Renal cortex interstitium (tissue), 11 donors: ENCODE measurements around the gene FNDC8. TPM values are rescaled to one million over a fixed set of nuclear protein-coding genes. Genes with fewer than 3 reads are reported as not detected.
"Not testable (repeated sequence)": the region's sequence is repeated elsewhere in the genome, so short reads cannot be mapped to it uniquely, and the experiment has no call there.

Source experiments
- DNase-seq, 11 donors: peaks; one replicate each; pipeline ENCODE4 v3.0.0-alpha.2; 2013; ENCODE audit warnings: low read depth in 9 of 11, low spot score in 4 of 11; ENCODE audit errors: extremely low read depth in 1 of 11
- polyA plus RNA-seq, 3 donors: library from polyadenylated mRNA; unstranded; fragments of 120-200 nt; gene quantifications; one replicate each; pipeline ENCODE4 v1.2.1, GENCODE V29; 2013; ENCODE audit not compliant: insufficient read length in 3 of 3

The FNDC8 gene
- polyA plus RNA-seq, 3 donors = 0.27 to 0.28 TPM; not detected in 1

DNA sequence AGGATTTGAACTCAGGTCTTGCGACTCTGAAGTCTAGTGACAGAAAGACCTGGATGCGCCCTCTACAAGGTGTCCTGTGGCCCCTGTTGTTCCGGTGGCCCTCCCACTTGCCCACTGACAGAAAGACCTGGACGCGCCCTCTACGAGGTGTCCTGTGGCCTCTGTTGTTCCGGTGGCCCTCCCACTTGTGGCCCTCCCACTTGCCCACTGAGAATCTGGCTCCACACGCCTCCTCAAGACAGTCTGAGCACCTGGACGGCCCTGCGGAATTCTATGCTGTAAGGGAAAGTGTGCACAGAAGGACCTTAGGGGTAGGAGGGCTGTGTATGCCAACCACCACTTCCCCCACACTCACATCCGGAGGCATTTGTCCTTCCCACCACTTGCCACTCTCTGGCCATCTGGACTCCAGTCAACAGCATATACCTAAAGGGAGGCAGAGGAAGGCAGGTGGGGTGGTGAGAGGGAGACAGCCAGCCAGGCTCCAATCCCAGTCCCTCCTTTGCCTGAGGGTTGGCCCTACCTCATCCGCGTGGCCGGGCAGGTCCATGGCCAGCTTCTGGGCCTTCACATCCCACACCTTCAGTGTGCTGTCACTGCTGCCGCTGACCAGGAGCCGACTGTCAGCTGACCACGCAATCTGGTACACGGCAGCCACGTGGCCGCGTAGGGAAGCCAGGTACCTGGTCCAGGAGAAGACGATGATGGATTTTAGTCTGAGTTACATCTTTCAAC lies 11.6 kb downstream of the FNDC8 start:
- DNase-seq = no peak

DNA sequence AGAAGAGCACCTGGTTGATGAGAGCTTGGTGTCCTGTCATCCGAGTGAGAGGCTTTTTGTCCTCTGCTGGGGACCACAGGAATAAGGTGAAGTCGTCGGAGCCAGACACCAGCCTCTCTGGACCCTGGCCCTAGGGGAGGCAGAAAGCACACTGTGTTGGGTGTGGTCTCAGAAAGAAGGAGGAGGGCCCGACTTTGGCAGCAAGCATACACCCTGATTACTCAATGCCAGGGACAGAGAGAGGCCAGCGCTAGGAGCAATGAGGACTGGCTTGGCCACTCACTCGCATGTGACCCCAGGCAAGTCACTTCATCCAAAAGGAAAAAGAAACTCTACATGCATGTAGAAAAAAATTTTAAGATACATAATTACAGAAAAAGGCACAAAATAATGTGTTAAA lies 13.9 kb downstream of the FNDC8 start:
- DNase-seq = no peak

- no peak for DNase-seq
These were observed 16.8 kb downstream of the FNDC8 start for GRCh38 chr17:35138218-35138617.

GRCh38 chr17:35141681-35142466 lies 20.5 kb downstream of the FNDC8 start, which contains the start of gene NLE1:
TSS of gene NLE1 (minus strand) at chr17:35142303. CDS start at chr17:35142275, 28 bp downstream.
- DNase-seq = peak in 10 of 11 donors; percentile 38 to 73 (median 67)

GRCh38 chr17:35142467-35142796 lies 21.0 kb downstream of the FNDC8 start:
- no peak for DNase-seq

GRCh38 chr17:35144840-35145239 lies 23.4 kb downstream of the FNDC8 start:
- DNase-seq = no peak

- DNase-seq = no peak
These were observed 24.9 kb downstream of the FNDC8 start for GRCh38 chr17:35146214-35146833.

DNA sequence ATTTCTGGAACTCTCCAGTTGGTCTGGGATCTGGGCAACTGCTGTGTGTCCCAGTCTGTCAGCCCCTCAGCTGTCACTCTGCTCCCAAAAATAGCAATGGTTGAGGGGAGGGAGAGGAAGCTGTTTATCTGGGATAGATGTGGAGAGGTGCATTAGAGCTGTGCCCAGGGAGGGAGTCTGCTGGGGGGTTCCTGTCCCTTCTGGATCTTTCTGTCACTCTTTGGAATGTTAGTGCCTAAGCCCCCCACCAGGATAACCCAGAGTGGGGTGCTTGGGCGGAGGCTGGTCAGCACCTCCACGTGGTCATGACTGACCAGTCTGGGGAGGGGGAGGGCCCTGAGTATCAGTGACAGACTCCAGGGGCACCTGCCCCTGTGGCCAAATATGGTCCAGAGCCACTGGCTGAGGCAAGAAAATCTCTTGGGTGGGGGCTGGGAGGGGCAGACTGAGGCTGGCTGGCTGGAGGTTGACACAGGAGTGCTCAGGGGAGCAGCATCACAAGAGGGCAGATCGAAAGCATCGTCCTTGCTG lies 26.0 kb downstream of the FNDC8 start, which contains the start of gene UNC45B:
Gene UNC45B, plus strand, starts transcription at position 443 of the 531 bp plus-strand sequence. CDS start 447 bp downstream, outside the sequence.
- DNase-seq = no peak

DNA sequence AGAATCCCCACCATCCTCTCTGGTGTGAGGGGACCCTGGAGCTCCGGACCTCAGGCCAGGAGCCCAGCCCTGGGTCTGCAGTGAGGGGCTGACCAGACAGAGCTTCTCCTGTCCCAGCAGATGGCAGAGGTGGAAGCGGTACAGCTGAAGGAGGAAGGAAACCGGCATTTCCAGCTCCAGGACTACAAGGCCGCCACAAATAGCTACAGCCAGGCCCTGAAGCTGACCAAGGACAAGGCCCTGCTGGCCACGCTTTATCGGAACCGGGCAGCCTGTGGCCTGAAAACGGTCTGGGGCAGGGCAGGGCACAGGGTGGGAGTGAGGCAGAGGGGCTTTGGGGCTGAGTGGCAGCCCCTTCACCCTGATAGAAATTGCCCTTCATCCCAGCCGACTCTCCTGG lies 26.7 kb downstream of the FNDC8 start:
- DNase-seq = no peak

DNA sequence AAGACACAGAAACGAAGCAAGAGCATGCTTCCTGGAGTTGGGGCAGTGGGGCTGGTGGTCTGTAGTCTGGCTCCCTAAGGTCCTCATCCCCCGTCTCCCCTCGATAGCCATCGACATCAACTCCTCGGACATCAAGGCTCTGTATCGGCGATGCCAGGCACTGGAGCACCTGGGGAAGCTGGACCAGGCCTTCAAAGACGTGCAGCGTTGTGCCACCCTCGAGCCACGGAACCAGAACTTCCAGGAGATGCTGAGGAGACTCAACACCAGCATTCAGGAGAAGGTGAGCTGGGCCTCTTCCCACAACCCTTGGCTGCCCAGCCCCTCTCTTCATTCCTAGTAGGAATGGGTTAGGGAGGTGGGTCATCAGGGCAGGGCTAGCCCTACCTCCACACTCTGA lies 28.5 kb downstream of the FNDC8 start:
- no peak for DNase-seq

DNA sequence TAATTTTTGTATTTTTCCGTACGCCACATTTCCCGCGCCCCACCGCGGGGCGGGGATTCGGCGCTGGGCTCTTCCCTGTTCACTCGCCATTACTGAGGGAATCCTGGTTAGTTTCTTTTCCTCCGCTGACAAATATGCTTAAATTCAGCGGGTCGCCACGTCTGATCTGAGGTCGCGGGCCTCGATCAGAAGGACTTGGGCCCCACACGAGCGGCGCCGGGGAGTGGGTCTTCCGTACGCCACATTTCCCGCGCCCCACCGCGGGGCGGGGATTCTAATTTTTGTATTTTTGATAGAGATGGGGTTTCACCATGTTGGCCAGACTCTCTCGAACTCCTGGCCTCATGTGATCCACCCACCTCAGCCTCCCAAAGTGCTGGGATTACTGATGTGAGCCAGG lies 29.7 kb downstream of the FNDC8 start:
- not testable (repeated sequence) for DNase-seq

- no peak for DNase-seq
These were observed 31.2 kb downstream of the FNDC8 start for GRCh38 chr17:35152421-35153140.

DNA sequence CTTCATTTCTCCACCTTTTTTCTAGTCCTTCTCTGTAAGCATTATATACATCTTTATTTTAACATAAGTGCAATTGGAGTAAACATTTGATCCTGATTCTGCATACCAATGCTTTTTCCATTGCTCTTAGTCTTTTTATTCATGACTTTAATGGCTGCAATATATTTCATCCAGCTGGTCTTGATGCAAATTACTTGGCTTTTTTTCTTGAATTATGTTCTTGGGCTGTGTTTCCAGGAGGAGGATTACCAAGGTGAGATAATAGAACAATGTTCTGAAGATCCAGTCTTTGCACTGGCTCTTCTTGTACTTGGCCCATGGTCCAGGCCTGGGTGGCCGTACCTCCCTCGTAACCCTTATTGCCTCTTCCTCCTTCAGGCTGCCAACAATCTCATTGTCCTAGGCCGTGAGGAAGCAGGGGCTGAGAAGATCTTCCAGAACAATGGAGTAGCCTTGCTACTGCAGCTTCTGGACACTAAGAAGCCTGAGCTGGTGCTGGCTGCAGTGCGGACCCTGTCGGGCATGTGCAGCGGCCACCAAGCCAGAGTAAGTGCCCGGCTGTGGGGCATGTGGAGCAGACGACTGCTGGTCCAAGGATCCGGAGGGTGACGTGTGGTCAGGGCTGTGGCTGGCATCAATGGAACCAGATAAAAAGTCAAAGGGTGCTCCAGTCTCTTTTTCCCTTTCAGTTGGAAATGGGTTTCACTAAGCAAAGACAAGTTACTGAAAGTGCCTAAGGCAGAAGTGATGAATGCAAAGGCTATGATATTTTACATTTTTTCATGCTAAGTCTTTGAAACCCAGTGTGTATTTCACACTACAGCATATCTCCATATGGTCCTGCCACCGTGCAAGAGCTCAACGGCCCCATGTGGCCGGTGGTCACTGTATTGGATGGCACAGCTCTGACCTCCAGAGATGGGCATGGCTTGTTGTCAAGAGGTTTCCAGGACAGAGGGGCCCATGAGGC lies 33.1 kb downstream of the FNDC8 start:
- no peak for DNase-seq

- no peak for DNase-seq
These were observed 33.8 kb downstream of the FNDC8 start for GRCh38 chr17:35155246-35155645.

GRCh38 chr17:35159940-35160339 lies 38.5 kb downstream of the FNDC8 start:
- DNase-seq = no peak

DNA sequence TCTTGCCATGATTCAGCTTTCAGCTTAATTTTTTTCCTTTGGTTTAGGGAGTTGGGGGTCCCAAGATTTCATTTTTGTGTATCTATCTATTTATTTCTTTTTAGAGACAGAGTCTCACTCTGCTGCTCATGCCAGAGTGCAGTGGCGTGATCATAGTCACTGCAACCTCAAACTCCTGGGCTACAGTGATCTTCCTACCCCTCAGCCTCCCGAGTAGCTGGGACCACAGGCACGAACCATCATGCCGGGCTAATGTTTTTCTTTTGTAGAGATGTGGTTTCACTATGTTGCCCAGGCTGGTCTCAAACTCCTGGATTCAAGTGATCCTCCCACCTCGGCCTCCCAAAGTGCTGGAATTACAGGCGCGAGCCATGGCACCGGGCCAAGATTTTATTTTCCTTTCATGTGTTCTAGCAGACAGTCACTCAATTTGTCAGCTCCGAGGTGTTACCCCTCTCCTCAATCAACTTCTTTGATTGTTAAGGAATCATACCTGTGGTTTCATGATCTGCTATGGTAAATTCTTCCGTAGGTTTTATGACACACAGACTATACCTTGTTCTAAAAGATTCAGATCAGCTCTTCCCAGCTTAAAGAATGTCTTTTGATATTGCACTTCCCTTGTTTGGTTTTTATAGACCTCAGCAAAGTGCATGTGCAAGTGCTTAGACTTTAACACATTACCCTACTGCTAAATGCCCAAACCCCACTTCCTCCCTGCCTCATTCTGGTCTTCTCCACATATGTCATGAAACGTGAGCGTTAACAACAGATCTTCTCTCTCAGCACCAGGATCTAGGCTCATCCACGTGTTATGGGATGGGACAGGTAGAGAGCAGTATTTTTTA lies 39.2 kb downstream of the FNDC8 start:
- no peak for DNase-seq

- DNase-seq = no peak
These were observed 39.9 kb downstream of the FNDC8 start for GRCh38 chr17:35161281-35161761.
